ENCODE results near the gene ST6GAL1. TPM values are rescaled to one million over a fixed set of nuclear protein-coding genes. Genes with fewer than 3 reads are reported as not detected.
"Not testable (repeated sequence)": the region's sequence is repeated elsewhere in the genome, so short reads cannot be mapped to it uniquely, and the experiment has no call there.

Gene ST6GAL1
- polyA plus RNA-seq, 12 donors = 11.4 to 35.3 (median 17.6) TPM; not detected in 1

DNA sequence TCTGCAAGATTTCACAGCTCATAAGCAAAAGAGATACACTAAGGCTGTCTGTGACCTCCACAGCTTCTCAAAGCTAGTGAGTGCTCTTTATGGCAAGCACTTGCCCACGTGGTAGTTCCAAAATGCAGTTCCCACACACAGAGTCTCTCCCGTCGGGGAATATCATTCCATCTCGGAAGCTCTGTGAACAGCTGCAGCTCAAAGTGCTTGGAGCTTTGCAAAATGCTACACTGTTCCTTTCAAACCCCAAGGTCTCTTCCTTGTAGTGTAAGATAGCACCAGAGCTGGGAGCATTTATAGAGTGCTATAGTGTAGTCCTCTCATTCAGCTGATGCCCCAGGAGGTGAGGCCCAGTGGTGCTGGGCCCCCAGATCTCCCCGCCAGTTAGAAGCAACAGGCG, 36.1 kb downstream of the ST6GAL1 start:
- DNase-seq = no peak

DNA sequence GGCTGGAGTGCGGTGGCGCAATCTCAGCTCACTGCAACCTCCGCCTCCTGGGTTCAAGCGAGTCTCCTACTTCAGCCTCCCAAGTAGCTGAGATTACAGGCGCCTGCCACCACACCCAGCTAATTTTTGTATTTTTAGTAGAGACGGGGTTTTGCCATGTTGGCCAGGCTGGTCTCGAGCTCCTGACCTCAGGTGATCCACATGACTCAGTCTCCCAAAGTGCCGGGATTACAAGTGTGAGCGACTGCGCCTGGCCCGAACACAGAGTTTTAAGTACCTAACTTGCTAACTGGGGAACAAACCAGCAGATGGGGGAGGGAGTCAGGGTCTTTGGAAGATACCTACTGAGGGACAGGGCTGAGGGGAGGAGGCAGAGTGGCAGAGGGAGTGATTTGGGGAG, 36.9 kb downstream of the ST6GAL1 start:
- DNase-seq = not testable (repeated sequence)

DNA sequence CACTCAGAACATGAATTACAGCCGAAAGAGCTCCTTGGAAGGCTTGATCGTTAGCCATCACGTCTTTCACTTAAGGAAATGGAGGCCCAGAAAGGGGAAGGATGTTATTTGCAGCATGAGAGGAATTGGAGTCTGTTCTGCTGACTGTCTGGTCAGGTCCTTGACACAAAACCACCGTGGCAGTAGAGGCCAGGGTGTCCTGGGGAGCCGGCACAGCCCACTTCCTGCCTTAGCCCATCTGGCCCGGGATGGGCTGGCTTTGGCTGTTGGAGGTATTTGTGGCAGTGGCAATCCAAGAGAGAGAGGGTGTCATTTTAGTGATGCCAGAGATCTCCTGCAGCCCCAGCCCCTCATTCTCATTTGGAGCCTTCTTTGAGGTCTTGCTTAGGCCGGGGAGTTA, 37.4 kb downstream of the ST6GAL1 start:
- DNase-seq = no peak

DNA sequence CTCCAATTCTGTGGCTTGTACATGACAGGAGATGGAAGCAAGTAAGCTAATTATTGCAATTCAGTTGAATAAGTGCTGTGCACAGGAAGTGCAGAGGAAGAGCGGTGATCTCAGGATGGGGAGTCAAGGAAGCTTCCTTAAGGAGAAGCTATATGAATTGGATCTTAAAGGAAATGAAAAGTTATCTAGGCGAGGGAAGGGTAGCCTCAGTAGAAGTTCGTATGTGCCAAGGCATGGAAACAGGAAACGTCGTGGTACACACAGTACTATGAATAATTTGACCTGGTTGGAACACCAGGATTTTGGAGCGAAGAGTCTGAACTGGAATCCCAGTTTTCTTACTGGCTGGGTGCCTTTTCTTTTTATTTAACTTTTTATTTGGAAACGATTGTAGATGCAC, 39.3 kb downstream of the ST6GAL1 start:
- no peak for DNase-seq

DNA sequence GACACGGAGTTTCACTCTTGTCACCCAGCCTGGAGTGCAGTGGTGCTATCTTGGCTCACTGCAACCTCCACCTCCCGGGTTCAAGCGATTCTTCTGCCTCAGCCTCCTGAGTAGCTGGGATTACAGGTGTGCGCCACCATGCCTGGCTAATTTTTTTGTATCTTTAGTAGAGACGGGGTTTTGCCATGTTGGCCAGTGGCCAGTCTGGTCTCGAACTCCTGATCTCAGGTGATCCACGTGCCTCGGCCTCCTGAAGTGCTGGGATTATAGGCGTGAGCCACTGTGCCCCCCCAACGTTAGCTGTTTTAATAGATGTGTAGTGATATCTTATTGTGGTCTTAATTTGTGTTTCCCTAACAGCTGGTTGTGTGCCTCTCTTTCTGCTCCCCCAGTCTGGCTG, 40.8 kb downstream of the ST6GAL1 start:
- not testable (repeated sequence) for DNase-seq

- no peak for DNase-seq
Observed at GRCh38 chr3:186971578-186971977, 41.3 kb downstream of the ST6GAL1 start.

- no peak for DNase-seq
Observed at GRCh38 chr3:186973702-186974101, 43.4 kb downstream of the ST6GAL1 start.

- no peak for DNase-seq
Observed at GRCh38 chr3:186974824-186975313, 44.5 kb downstream of the ST6GAL1 start.

DNA sequence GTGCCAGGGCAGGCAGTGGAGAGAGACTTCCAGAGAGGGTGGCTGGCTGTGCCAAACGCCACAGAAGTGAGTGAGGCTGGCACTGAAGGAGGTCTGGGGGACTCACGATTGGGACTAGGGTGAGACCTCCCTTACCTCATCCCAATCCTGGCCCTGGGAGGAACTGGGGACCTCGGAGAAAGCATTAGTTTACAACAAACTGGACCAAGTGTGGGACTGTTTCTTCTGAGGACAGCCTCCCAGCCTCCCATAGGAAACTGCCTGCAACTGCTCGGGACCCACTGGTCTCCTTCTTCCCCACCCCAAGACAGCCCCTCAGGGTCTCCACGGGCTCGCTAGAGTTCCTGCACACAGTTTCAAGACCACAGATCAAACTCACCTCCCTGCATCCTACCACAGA, 45.4 kb downstream of the ST6GAL1 start:
- DNase-seq = no peak

GRCh38 chr3:186976837-186977750, 46.8 kb downstream of the ST6GAL1 start:
- DNase-seq = peak; percentile 54

- no peak for DNase-seq
Observed at GRCh38 chr3:186978712-186979111, 48.4 kb downstream of the ST6GAL1 start.

- no peak for DNase-seq
Observed at GRCh38 chr3:186979852-186980251, 49.5 kb downstream of the ST6GAL1 start.

GRCh38 chr3:186980989-186981388, 50.7 kb downstream of the ST6GAL1 start:
- DNase-seq = no peak

DNA sequence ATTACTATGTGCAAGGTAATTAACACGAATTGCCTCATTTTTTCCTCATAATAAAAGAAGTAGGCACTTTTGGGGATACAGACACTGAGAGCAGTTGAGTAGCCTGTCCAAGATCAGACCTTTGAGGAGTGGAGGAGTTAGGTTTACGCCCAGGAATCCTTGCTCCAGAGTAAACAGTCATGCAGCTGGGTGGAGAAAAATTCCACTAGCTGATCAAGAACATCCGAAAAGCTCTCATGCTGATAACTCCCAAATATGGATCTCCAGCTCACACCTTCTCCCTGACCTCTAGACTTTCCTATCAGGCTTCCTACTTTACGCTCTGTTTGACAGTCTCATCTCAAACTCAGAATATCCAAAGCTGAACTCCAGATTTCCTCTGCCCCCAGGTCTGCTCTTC, 53.3 kb downstream of the ST6GAL1 start:
- no peak for DNase-seq

GRCh38 chr3:186984064-186984463, 53.7 kb downstream of the ST6GAL1 start:
- DNase-seq = no peak

- DNase-seq = no peak
Observed at GRCh38 chr3:186985661-186986364, 55.5 kb downstream of the ST6GAL1 start.

DNA sequence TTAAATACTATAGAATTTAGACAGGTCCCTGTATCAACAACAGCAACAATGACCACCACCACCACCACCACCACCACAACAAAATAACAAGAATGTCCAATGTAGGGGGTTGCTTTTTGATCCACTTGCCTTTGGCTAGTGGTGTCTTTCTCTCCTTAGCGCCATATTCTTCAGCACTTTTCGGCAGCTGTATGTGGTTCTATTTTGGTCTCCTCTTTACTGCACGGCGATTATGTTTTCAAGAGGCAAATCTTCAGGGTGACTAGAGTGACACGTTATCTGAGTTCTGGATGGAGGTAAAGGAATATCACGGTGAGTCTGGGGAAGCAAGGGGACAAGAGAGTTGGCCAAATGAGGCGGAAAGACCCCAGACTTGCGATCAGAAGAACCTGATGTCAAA, 56.1 kb downstream of the ST6GAL1 start:
- no peak for DNase-seq

DNA sequence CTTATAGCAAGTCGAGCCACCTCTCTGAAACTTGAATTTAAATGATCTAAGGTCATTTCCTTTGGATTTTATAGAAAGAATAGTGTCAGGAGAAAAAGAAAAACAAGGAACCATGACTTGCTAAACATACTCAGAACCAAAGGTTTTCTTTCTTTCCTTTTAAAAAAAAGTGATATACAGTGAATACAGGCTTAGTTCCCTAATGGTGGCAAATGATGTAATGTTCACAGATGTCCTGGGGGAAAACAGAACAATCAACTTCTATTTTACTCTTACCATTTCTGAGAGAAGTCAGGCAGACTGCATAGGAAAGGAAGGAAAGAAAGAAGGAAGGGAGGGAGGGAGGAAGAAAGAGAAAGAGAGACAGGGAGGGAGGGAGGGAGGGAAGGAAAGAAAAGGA, 56.5 kb downstream of the ST6GAL1 start:
- DNase-seq = no peak

DNA sequence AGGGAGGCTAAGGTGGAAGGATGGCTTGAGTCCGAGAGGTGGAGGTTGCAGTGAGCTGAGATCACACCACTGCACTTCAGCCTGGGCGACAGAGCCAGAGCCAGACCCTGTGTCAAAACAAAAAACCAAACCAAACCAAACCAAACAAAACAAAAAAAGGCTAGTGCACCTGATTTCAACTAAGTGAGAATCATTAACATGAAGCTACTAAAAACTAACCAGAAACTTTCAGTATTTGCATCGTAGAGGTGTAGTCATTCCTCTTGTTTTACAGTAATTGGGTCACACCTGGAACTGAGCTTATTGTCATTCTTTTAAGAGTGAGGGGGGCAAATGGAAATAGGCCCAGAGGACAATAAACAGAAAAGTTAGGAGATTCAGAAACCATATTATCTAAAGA, 58.5 kb downstream of the ST6GAL1 start:
- no peak for DNase-seq

DNA sequence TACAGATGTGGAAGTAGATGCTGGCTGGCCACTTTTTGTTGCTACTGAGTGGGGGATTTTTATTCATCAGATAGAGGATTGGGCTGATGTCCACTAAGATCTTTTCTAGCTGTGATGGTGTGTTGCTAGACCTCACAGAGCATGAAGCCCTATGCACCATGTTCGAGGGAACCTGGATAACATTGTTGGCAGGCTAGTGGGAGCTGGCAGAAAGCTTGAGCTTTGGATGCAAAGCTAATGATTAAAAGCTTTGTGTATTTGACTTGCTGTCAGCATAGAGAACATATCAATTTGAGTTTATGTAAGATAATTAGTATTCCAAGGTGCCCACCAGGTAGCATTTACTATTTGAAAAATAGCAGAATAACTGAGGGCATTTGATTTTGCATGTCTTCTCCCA, 59.1 kb downstream of the ST6GAL1 start:
- no peak for DNase-seq

- DNase-seq = no peak
Observed at GRCh38 chr3:186990277-186990676, 60.0 kb downstream of the ST6GAL1 start.

- DNase-seq = no peak
Observed at GRCh38 chr3:186990878-186991308, 60.6 kb downstream of the ST6GAL1 start.

DNA sequence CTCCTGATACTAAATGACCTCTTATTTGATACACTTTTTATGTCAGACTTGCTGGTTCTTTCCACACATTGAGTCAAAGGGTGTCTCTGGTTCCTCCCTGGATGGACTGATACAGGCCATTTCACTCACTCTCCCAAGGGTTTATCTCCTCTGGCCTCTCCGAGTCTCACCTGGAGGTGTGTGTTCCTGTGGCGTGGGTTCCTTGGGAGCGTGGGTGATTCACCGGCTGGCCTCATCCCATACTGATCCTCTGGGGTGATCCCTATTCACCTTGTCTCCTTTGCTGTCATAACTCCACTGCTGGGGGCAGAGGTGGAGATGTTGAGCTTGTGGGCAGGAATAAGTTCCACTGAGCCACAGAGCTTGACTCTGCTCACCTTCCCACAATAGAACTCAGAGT, 61.1 kb downstream of the ST6GAL1 start:
- no peak for DNase-seq

All from muscle of arm (tissue), 12 donors.